Posterior vena cava (tissue), 2 donors: ENCODE data around the gene RERE. TPM values are rescaled to one million over a fixed set of nuclear protein-coding genes. Genes with fewer than 3 reads are reported as not detected.
"Not testable (repeated sequence)": the region's sequence is repeated elsewhere in the genome, so short reads cannot be mapped to it uniquely, and the experiment has no call there.

Experiments
- DNase-seq: peaks from one replicate; pipeline ENCODE4 v3.0.0-alpha.2; 2020; ENCODE audit warnings: low spot score
- intact Hi-C, 2 donors: fragments of 100-400 bp; cut with DNase I; formaldehyde crosslinking; loops; one replicate each; pipeline versions ENCODE4 v1.14.1 to v1.14.2; 2022 to 2023
- total RNA-seq, 2 donors: library from RNA; stranded (reverse); fragmentation: NEBNext Ultra II Directional; extraction: Animal tissue kit (Norgen Biotek cat#: 25700); gene quantifications; one replicate each; pipeline ENCODE4 v1.2.1, GENCODE V29; 2021
- donor health status: DM: yes; HTN: yes; CAD: no.
- donor health status: DM: yes; HTN: yes; CAD: no.

Gene RERE
- total RNA-seq, 2 donors from 2014 or later, result 94.9 to 116 TPM

DNA sequence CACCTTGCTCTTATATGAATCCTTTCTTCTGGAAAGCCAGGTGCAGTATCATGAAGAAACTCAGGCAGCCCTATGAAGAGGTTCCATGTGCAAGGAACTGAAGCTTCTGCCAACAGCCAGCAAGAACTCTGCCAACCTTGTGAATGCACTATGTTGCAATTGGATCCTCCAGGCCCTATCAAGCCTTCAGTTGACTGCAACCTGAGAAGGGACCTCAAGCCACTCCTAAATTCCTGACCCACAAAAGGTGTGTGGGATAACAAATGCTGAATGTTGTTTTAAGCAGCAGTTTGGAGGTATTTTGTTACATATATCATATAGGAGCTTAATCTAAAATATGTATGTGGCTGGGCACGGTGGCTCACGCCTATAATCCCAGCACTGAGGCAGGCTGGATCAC lies 84.0 kb downstream of the RERE start:
- no peak for DNase-seq
- intact Hi-C loops, result no loop called here

DNA sequence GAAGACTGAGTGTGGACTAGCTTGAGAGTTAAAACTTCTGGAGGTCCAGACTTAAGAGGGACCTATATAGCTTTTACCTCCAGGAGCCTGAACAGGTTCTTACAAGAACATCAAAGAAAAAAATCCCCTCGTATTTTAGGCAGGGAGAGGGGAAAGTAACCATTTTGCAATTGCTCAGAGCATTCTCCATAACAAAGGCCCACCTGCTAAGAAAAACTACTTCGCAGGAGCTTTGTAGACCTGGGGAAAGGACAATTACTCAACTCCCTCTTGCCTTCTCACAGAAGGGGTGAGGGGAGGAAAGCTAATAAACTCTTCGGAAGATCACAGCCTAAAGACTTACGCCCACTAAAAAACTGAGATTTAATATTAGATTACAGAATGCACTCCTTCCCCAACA lies 86.3 kb downstream of the RERE start:
- no peak for DNase-seq
- intact Hi-C loops, result no loop called here

DNA sequence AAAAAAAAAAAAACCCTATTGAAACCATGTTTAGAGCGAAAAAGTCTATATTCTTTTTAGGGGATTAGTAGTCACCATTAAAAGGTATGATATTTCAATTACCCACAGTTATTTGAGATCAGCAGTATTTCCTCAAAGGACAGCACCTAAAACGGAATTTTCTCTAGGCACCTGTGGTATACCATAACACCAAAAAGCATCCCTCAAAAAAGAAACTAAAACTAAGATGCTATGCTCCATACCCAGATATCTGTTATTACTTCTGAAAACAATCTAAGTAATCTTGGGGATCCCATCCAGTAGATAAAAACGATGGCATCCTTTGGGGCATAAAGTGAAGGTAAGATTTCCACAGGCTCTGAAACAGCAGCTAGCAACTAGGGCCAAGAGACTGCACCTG lies 89.0 kb downstream of the RERE start:
- DNase-seq, result no peak
- intact Hi-C loops, result loop anchor here in 1 of 2 donors (5.0 to 10.0 kb wide), 2 partner anchors 164 to 746 kb away; no protein-coding TSS in a partner anchor

DNA sequence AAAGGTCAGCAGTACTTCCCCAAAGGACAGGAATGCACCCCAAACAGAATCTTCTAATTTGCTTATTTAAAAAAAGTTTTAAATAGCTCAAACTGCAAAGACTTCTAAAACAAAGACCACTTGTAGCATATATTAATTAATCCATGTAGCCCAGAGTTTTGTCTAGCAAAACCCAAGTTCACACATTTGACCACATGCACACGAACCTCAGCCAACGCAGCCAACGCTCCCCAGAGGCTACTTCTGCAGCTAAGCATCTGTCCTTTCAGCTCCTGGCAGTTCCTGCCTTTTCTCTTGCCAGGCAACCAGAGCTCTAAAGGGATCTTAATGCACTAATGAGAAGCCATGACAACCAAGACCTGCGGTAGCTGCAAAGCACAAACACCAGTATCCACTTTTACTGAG lies 89.6 kb downstream of the RERE start:
- intact Hi-C loops, result loop anchor here in 1 of 2 donors (5.0 to 10.0 kb wide), 2 partner anchors 163 to 746 kb away; no protein-coding TSS in a partner anchor
- DNase-seq, result no peak

DNA sequence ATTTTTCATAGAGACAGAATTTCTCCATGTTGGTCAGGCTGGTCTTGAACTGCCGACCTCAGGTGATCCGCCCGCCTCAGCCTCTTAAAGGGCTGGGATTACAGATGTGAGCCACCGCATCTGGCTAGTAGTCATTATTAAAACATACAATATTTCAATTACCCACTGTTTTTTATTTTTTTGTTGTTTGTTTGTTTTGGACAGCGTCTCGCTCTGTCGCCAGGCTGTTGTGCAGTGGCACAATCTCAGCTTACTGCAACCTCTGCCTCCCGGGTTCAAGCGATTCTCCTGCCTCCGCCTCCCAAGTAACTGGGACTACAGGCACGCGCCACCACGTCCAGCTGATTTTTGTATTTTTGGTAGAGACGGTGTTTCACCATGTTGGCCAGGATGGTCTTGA lies 90.1 kb downstream of the RERE start:
- intact Hi-C loops, result loop anchor here in 1 of 2 donors (5.0 to 10.0 kb wide), 2 partner anchors 163 to 745 kb away; no protein-coding TSS in a partner anchor
- not testable (repeated sequence) for DNase-seq

DNA sequence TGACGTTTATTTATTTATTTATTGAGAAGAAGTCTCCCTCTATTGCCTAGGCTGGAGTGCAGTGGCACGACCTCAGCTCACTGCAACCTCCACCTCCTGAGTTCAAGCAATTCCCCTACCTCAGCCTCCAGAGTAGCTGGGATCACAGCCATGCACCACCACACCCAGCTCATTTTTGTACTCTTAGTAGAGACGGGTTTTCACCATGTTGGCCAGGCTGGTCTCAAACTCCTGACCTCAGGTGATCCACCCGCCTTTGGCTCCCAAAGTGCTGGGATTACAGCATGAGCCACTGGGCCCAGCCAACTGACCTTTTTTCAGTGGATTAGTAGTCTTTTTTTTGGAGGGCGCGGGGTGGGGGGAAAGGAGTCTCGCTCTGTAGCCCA lies 90.6 kb downstream of the RERE start:
- intact Hi-C loops, result loop anchor here in 1 of 2 donors (5.0 to 10.0 kb wide), 2 partner anchors 162 to 744 kb away; no protein-coding TSS in a partner anchor
- not testable (repeated sequence) for DNase-seq

DNA sequence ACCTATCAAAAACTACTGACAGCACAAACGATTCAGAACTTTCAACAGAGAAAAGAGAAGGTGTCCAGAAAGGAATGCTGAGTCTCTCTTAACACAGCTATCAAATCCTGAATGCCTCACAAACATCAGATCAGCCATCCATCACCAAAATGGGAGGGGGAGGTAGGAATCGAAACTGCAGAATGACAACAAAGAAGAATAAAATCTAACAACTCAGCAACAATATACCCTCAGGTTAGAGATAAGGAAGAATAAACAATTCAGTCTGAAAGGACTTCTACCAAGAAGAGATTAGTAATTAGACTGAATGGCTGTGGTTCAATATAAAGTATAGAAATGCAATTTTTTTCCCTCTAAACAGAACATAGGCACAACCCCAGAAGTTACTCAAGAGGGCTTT lies 94.4 kb downstream of the RERE start:
- intact Hi-C loops, result loop anchor here in 1 of 2 donors (10.0 kb wide), 1 partner anchor 158 kb away; no protein-coding TSS in a partner anchor
- DNase-seq, result no peak

DNA sequence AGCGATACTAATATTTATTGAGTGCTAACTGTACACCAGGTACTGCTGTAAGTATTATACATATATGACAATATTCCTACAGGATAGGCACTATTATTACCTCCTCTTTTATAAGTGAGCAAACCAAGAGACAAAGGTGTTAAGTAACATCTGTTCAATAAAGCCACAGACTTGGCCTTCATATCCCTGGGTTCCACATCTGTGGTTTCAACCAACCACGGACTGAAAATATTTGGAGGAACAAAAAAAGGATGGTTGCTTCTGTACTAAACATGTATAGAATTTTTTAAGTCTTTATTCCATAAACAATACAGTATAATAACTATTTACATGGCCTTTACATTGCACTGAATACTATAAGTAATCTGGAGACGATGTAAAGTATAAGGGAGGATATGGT lies 95.1 kb downstream of the RERE start:
- no peak for DNase-seq
- intact Hi-C loops, result loop anchor here in 1 of 2 donors (10.0 kb wide), 1 partner anchor 158 kb away; no protein-coding TSS in a partner anchor

DNA sequence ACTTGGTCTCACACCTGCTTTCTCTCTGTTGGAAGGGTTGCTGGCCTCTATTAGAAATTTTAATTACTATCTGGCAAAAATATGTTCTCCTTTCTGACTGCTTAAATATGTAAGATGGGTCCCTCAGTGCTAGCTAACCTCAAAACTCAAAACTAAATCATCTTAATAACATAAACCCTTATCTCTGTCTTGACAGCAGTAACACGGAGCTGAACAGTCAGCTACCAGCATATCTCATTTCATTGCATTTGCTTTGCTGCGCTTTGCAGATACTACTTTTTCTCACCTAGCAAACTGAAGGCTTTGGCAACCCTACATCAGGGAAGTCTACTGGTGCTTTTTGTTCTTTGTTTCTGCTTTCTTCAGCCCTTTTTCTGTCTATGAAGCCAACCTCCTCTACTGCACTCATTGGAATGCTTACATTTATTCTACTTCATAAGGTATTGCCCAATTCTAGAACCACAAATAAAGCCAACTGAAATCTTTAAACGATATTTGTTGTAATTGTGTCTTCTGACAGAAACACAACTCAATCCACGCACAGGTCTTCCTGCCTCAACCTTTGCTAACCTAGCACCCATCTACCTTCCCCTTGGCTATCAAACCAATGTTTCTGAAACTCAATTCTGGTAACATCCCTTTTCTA lies 95.6 kb downstream of the RERE start:
- intact Hi-C loops, result loop anchor here in 1 of 2 donors (10.0 kb wide), 1 partner anchor 157 kb away; no protein-coding TSS in a partner anchor
- DNase-seq, result no peak

DNA sequence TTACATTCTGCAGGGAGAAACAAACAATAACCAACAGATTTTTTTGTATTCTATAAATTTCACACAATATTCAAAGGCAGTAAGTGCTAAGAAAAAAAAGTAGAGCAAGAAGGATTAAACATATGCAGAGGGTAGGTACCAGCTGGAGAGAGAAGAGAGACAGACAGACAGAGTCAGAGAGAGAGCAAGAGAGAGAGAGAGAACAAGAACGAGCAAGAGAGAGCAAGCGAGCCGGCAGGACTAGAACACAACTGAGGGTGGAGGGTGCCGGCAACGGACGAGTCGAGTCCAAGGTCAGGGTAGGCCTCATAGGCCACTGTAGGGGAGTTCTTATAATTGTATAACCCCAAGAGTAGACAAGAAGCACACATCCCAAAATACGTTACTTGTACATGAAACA lies 97.1 kb downstream of the RERE start:
- intact Hi-C loops, result loop anchor here in 1 of 2 donors (10.0 kb wide), 1 partner anchor 156 kb away; no protein-coding TSS in a partner anchor
- no peak for DNase-seq

DNA sequence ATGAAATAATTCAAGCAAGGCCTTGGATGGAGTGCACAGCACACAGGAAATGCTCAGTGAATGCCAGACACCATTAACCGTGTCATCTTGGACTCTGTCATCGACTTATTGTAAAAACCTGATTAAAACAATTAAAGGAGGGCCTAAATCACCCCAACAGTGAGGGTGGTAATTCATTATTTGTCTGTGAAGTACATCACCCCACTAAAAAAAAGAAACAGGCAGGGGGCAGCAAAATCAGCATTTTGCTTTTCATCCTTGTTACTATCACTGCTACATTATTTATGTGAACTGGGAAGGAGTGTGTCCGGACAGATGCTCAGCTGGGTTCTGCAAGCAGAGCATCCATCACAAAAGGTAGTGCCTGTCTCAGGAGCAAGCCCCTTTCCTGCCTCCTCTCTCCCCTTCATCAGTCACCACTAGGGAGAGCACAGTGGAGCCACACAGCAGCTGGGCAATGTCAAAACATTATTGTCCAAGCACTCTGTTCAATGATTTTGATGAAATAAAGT lies 98.5 kb downstream of the RERE start:
- no peak for DNase-seq
- intact Hi-C loops, result no loop called here

DNA sequence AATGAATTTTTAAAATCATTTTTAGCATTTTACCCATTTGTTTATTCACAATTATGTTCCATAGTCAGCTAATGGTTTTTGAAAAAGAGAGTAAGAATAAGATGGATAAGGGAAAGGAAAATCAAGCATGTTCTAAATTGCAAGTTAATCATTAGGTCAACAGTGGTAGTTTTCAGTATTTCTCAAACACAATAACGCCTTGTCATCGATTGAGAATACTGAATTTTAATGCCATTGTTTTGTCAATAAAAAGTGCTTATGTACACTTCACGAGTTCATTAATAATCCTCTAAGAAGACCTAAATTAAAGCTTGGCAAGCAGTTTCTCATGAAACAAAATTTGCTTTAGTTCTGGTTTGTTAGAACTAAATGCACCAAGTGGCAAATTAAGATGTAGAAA lies 100.3 kb downstream of the RERE start:
- intact Hi-C loops, result no loop called here
- no peak for DNase-seq

DNA sequence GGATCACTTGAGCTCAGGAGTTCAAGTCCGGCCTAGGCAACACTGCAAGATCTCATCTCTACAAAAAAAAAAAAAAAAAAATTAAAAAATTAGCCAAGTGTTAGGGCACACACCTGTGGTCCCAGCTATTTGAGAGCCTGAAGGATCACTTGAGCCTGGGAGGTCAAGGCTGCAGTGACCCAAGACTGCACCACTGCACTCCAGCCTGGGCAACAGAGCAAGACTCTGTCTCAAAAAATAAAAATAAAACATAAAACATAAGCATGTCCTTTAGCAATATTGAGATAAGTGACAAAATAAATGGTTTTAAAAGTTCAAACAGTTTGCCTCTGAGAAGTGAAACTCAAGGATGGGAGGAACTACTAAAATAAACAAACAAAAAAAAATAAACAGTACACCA lies 101.2 kb downstream of the RERE start:
- intact Hi-C loops, result no loop called here
- no peak for DNase-seq

DNA sequence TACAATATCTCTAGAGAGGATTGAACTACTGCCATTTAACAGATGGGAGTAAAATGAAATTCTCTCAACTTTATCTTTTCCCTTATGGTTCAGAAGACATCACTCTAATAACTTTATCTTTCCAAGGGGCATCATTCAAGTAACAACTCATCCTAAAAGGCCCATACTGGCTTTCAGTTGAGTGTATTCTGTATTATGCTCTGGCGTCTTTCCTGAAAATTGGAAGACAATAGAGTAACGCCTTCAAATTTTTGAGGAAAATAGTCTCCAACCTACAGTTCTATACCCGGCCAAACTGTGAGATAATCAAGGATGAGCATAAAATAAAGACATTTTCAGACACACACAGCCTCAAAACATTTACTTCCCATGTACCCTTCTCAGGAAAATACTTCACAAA lies 103.3 kb downstream of the RERE start:
- intact Hi-C loops, result loop anchor here in 1 of 2 donors (1.0 kb wide), 1 partner anchor 42 kb away; no protein-coding TSS in a partner anchor
- no peak for DNase-seq

DNA sequence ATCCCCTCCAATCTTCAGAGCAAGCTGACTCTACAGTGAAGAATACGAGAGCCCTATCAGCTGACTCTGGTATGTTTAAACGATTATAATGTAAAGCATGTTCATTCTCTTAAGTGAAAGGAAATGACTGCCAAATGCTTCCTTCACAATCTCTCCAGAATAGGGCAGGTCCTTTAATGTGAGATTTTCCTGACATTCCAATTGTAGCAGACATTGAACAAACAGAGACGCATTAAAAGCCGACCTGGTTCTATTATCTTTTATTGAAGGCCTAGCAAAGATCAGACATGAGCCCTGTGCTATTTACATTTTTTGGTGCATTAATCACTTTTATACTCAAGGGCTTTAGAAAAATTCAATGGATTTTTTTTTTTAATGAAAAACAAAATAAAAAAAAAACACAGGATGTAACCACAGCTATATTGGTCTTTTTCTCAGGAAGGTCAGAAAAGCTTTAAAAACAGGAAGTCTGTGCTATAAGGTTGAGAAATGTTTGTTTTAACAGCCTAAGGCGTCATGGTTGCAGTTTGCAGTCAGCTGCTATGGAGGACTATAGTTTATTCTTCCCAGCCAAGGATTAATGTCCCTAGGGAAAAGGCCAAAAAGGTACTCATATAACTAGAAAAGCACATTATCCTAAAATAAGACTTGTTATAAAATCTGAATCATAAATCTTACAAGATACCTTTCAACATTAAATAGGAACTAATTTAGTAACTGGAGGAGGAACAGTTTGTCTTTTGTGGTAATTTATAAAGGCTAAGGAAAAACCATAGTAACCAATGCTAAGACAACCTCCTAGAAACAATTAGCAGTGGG lies 104.8 kb downstream of the RERE start:
- intact Hi-C loops, result no loop called here
- no peak for DNase-seq

DNA sequence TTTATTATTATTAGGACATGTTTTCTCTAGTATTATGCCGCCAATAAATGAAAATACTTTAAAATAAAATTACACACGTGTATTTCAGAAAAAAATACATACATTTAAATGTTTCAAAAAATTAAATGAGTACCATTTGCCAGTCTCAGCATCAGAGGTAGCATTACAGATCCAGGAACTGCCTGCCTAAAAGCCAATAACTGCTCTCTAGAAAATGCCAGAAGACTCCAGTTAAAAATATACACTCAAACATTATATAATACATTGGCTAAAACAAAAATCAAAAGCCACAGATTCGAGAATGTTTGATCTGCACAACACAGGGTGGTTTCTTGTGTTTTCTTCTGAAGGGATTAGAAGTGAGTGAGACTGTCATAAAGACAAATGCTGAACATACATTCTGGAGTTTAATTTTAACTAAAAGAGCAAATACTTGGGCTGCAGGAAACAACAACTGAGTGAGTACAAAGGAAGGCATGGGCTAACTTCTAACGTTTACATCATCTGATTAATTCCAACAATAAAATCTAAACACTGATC lies 105.5 kb downstream of the RERE start:
- intact Hi-C loops, result no loop called here
- no peak for DNase-seq

DNA sequence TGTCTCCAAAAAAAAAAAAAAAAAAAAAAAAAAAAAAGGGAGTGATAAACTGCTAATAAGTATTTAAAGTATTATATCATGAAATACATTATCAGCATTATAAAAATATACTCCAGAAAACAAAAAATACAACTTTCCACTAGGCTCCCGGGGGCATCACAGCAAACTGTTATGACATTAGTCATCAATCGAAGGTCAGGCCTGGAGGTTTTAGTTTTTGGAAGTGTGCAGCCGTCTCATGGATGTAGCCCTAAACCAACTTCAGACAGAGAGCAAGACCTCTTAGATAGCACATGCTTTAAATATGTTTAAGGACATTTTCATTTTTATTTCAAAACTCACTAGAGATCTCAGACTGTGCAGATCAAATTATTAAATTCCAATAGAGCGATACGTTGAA lies 106.3 kb downstream of the RERE start:
- no peak for DNase-seq
- intact Hi-C loops, result no loop called here

DNA sequence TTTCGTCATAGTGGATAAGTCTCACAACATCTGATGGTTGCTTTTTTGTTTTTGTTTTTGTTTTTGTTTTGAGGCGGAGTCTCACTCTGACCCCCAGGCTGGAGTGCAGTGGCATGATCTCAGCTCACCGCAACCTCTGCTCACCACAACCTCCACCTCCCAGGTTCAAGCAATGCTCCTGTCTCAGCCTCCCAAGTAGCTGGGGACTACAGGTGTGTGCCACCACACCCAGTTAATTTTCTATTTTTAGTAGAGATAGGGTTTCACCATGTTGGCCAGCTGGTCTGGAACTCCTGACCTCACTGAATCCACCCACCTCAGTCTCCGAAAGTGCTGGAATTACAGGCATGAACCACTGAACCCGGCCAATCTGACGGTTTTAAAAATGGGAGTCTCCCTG lies 109.2 kb downstream of the RERE start:
- intact Hi-C loops, result no loop called here
- DNase-seq, result no peak

DNA sequence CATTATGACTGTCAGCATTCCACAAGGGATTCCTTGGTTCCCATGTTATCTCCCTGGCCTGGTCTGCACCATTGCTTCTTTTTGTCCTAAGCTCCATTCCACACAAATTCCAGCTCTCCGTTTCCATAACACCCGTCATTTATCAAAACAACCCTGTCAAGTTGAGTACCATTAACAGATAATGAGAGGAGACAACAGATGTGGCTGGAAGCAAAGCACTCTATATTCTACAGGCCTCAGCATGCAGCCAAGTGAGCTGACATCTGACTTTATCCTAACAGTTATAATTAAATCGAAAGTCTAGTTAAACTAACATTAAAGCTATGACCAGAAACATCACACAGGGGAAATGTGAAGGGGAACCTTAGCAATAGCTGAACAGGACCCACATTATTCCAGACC lies 110.4 kb downstream of the RERE start:
- no peak for DNase-seq
- intact Hi-C loops, result no loop called here

DNA sequence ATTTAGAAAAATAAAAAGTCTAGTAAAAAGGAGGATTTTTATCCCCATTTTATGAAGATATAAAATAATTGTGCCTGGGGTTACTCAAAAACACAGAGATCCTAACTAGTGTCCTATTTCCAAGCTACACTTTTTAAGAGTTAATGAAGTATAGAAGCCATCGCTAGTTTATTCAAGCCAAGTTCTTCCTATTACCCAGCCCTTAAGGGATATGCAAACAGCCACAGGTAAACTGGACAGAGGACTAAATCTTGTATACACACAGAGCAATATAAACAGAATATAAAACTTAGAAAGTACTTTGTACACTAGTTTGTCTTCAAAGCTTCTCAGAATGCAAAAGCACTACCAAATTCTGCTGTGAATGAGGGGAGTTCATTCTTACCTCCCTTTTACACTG lies 111.1 kb downstream of the RERE start:
- DNase-seq, result no peak
- intact Hi-C loops, result no loop called here
